ENCODE results near the gene CCDC102A. TPM values are rescaled to one million over a fixed set of nuclear protein-coding genes. Genes with fewer than 3 reads are reported as not detected.

CCDC102A gene
- total and polyA plus RNA-seq, 2 donors (not counting 3 experiments of a cell fraction or from before 2014, with no cell fraction given), result 7.8 to 12.2 TPM

GRCh38 chr16:57468346-57468745 lies 68.0 kb downstream of the CCDC102A start:
- Histone ChIP-seq H3K36me3 (ENCODE audit: control insufficient read depth in 2 of 2, extremely low read depth in 1 of 2, insufficient read depth in 2 of 2, low read length in 2 of 2) (peaks cover 13 to 55% of the 10 kb centered on the region in 2 experiments), H4K20me1 (replicated peaks; ENCODE audit: control insufficient read depth, extremely low read depth, insufficient read depth, low read length) (no peaks in the 10 kb centered on the region), H3K4me1 (ENCODE audit: control insufficient read depth, extremely low read depth, insufficient read depth, low read length) (peaks cover 8% of the 10 kb centered on the region), H2AFZ (ENCODE audit: low read depth, low read length) (no peak overlapping the region), H3K4me2 (ENCODE audit: insufficient read depth, low read length) (no peak overlapping the region), H3K9me1 (replicated peaks; ENCODE audit: control insufficient read depth, extremely low read depth, insufficient read depth, low read length) (no peaks in the 10 kb centered on the region), H3K9ac (replicated peaks; ENCODE audit: extremely low read depth, insufficient read depth, low read length) (no peak overlapping the region), H3K9me3 (replicated peaks; ENCODE audit: control insufficient read depth, insufficient read depth, low read length) (no peaks in the 10 kb centered on the region), H3K79me2 (ENCODE audit: control insufficient read depth, insufficient read depth, low read length) (peaks cover 12% of the 10 kb centered on the region), H3K27me3 (ENCODE audit: control insufficient read depth in 2 of 2, insufficient read depth in 2 of 2, low read length in 2 of 2) (no peaks in the 10 kb centered on the region), H3K4me3 (replicated peaks in 1 of 3; ENCODE audit: insufficient read depth in 1 of 3, low read depth in 1 of 3, low read length in 3 of 3) (no peak overlapping the region), H3K27ac (ENCODE audit: insufficient read depth, low read depth, low read length) (no peak overlapping the region)
- CTCF ChIA-PET, result no interaction called here
- POLR2A ChIA-PET, result no interaction called here
- TF ChIP-seq CTCF (IDR thresholded peaks at IDR 0.05; ENCODE audit: extremely low read depth in 1 of 2, insufficient read depth in 1 of 2, low read depth in 1 of 2, low read length in 2 of 2) (no peak), FOS (IDR thresholded peaks at IDR 0.05; ENCODE audit: borderline replicate concordance, insufficient read depth, low read length) (no peak), MAX (IDR thresholded peaks at IDR 0.05; ENCODE audit: insufficient read depth, insufficient read length) (no peak), MYC (IDR thresholded peaks at IDR 0.05; ENCODE audit: low read depth, low read length) (no peak), POLR2A (IDR thresholded peaks at IDR 0.05; ENCODE audit: low read depth, low read length) (no peak), GATA2 (IDR thresholded peaks at IDR 0.05; ENCODE audit: insufficient read depth, insufficient read length, low read depth, low read length) (no peak), JUN (IDR thresholded peaks at IDR 0.05; ENCODE audit: borderline replicate concordance, insufficient read depth, insufficient read length, low read depth) (no peak), EZH2 (IDR thresholded peaks at IDR 0.05; ENCODE audit: borderline replicate concordance, low read depth, low read length, severe bottlenecking) (no peak), POLR2AphosphoS5 (IDR thresholded peaks at IDR 0.05; ENCODE audit: insufficient read depth, low read depth, low read length) (no peak)
- FAIRE-seq (no peak), DNase-seq (ENCODE audit: low read depth, low spot score) (no peak)
- intact Hi-C loops (cut with micrococcal nuclease) (no loop called here), dilution Hi-C loops (cut with MboI; ENCODE audit: extremely low pct_ligation_motif_present, low sequenced_read_pairs) (no loop called here)
- no TSS peak for BruUV-seq (replicated peaks)

Data from endothelial cell of umbilical vein (primary cell).